A673 (cell line): Measurements from ENCODE around the gene GDPD5. TPM values are rescaled to one million over a fixed set of nuclear protein-coding genes. Genes with fewer than 3 reads are reported as not detected.

Experiments used
- BruUV-seq: library from RNA; stranded (reverse); fragments of 400-500 nt; replicated peaks from 2 replicates; lab custom pipeline; 2021; lab: Mats Ljungman, UMichigan
- CTCF ChIA-PET: fragments of 300-600 bp; sonication (Branson Sonifier 250); formaldehyde crosslinking; loops from one replicate; lab custom pipeline; 2022; ENCODE audit warnings: antibody characterized with exemption; lab: Charles Lee
- POLR2A ChIA-PET: fragments of 300-600 bp; sonication (Branson Sonifier 250); formaldehyde crosslinking; loops from one replicate; lab custom pipeline; 2022; ENCODE audit warnings: antibody characterized with exemption; ENCODE audit not compliant: low non-redundant PET; lab: Charles Lee
- DNase-seq: peaks from one replicate; pipeline ENCODE4 v3.0.0-alpha.2; 2015; ENCODE audit warnings: low spot score
- H3K27ac ChIP-seq: fragments of 200-600 bp; sonication (generic); 2 replicates; pipeline ENCODE4 v1.5.1; 2016; ENCODE audit warnings: mixed run types, low read depth, mild to moderate bottlenecking, mixed read lengths, antibody characterized with exemption, low read length; ENCODE audit not compliant: poor library complexity, severe bottlenecking
- H3K27me3 ChIP-seq: fragments of 200-600 bp; sonication (generic); replicated peaks from 2 replicates; pipeline ENCODE4 v1.6.1; 2017; ENCODE audit warnings: mixed run types, low read depth, mild to moderate bottlenecking, mixed read lengths, antibody characterized with exemption, low read length; ENCODE audit not compliant: insufficient read depth, poor library complexity
- H3K36me3 ChIP-seq: fragments of 200-600 bp; sonication (generic); 2 replicates; pipeline ENCODE4 v1.6.1; 2016; ENCODE audit warnings: mixed run types, mild to moderate bottlenecking, mixed read lengths, antibody characterized with exemption, low read length; ENCODE audit not compliant: insufficient read depth, poor library complexity, severe bottlenecking
- H3K4me1 ChIP-seq: fragments of 200-600 bp; sonication (generic); 2 replicates; pipeline ENCODE4 v1.6.1; 2017; ENCODE audit warnings: mixed run types, mild to moderate bottlenecking, mixed read lengths, antibody characterized with exemption, low read length; ENCODE audit not compliant: insufficient read depth, poor library complexity, severe bottlenecking
- H3K4me3 ChIP-seq: fragments of 200-600 bp; sonication (generic); 2 replicates; pipeline ENCODE4 v1.5.1; 2016; ENCODE audit warnings: low read depth, mixed run types, mild to moderate bottlenecking, mixed read lengths, low read length; ENCODE audit not compliant: poor library complexity, severe bottlenecking
- H3K9me3 ChIP-seq: fragments of 200-600 bp; sonication (generic); 2 replicates; pipeline ENCODE4 v1.6.1; 2016; ENCODE audit warnings: mixed run types, low read depth, mild to moderate bottlenecking, mixed read lengths, antibody characterized with exemption, low read length; ENCODE audit not compliant: poor library complexity, severe bottlenecking
- EZH2 ChIP-seq: fragments of 200-600 bp; sonication (generic); IDR thresholded peaks from 2 replicates; pipeline ENCODE4 v1.6.1; 2017; ENCODE audit warnings: borderline replicate concordance, low read depth, mild to moderate bottlenecking, mixed read lengths, antibody characterized with exemption, low read length; ENCODE audit not compliant: poor library complexity, severe bottlenecking
- intact Hi-C: fragments of 100-400 bp; cut with micrococcal nuclease; formaldehyde crosslinking; loops from one replicate; pipeline ENCODE4 v1.10.0; 2022; ENCODE audit not compliant: unreplicated experiment
- total RNA-seq: library from RNA; stranded (reverse); gene quantifications from 2 replicates; pipeline ENCODE4 v1.2.3, GENCODE V29; 2021
- TF ChIP-seq, protein P1 (sequence below): fragments of 300-800, 200-600 bp; sonication (generic); conservative IDR thresholded peaks from 2 replicates; pipeline ENCODE4 v1.5.1; 2017; ENCODE audit warnings: low read depth, mild to moderate bottlenecking, antibody characterized with exemption, low read length, moderate library complexity, mixed read lengths

The GDPD5 gene
- total RNA-seq, 1 experiment from 2014 or later, result 1.4 TPM

DNA sequence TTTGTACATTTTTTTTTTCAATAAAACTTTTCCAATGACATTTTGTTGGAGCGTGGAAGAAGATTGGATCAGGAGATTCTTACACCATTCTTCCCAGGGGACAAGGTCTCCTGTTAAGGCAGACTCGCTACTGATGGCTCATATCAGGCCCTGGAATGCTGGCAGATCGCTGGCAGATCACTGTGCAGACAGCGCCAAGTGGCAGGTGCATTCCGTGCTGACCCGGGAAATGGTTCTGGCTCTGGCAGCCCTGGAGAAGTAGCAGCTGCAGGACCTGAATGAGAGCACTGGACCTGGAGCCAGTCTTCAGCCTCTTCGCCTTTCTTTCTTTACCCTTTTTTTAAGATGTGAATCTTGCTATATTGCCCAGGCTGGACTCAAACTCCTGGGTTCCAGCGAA, 47.0 kb upstream of the GDPD5 start:
- CTCF ChIA-PET, result no interaction called here
- no peaks in the 10 kb centered on the region for H3K27me3 ChIP-seq
- POLR2A ChIA-PET, result no interaction called here
- H3K36me3 ChIP-seq, result peaks cover 65% of the 10 kb centered on the region
- H3K4me3 ChIP-seq, result no peak overlapping the region
- no peak overlapping the region for H3K27ac ChIP-seq
- no peaks in the 10 kb centered on the region for H3K9me3 ChIP-seq
- H3K4me1 ChIP-seq, result no peaks in the 10 kb centered on the region
- intact Hi-C loops, result no loop called here
- no TSS peak for BruUV-seq
- DNase-seq, result no peak
- TF ChIP-seq, protein P1, sequence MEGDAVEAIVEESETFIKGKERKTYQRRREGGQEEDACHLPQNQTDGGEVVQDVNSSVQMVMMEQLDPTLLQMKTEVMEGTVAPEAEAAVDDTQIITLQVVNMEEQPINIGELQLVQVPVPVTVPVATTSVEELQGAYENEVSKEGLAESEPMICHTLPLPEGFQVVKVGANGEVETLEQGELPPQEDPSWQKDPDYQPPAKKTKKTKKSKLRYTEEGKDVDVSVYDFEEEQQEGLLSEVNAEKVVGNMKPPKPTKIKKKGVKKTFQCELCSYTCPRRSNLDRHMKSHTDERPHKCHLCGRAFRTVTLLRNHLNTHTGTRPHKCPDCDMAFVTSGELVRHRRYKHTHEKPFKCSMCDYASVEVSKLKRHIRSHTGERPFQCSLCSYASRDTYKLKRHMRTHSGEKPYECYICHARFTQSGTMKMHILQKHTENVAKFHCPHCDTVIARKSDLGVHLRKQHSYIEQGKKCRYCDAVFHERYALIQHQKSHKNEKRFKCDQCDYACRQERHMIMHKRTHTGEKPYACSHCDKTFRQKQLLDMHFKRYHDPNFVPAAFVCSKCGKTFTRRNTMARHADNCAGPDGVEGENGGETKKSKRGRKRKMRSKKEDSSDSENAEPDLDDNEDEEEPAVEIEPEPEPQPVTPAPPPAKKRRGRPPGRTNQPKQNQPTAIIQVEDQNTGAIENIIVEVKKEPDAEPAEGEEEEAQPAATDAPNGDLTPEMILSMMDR, result no peak
- TF ChIP-seq EZH2, result no peak

DNA sequence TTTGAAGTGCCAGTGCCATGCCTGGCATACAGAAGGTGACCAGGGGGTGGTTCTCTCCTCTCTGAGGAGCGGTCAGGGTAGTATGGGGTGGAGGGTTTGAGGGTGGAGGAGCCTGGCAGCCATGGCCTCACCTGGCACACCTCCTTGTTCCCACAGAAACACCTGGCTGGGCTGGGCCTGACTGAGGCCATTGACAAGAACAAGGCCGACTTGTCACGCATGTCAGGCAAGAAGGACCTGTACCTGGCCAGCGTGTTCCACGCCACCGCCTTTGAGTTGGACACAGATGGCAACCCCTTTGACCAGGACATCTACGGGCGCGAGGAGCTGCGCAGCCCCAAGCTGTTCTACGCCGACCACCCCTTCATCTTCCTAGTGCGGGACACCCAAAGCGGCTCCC, 45.9 kb upstream of the GDPD5 start:
- H3K36me3 ChIP-seq, result peaks cover 76% of the 10 kb centered on the region
- H3K4me3 ChIP-seq, result no peak overlapping the region
- CTCF ChIA-PET, result interaction anchor here (0.6 kb wide), 1 partner anchor 22 kb away, joined by 4 read pairs; no protein-coding TSS in a partner anchor
- DNase-seq, result no peak
- no peak overlapping the region for H3K27ac ChIP-seq
- H3K4me1 ChIP-seq, result no peaks in the 10 kb centered on the region
- POLR2A ChIA-PET, result no interaction called here
- TF ChIP-seq, protein P1, result no peak
- TF ChIP-seq EZH2, result no peak
- H3K27me3 ChIP-seq, result no peaks in the 10 kb centered on the region
- no TSS peak for BruUV-seq
- no peaks in the 10 kb centered on the region for H3K9me3 ChIP-seq
- intact Hi-C loops, result no loop called here

DNA sequence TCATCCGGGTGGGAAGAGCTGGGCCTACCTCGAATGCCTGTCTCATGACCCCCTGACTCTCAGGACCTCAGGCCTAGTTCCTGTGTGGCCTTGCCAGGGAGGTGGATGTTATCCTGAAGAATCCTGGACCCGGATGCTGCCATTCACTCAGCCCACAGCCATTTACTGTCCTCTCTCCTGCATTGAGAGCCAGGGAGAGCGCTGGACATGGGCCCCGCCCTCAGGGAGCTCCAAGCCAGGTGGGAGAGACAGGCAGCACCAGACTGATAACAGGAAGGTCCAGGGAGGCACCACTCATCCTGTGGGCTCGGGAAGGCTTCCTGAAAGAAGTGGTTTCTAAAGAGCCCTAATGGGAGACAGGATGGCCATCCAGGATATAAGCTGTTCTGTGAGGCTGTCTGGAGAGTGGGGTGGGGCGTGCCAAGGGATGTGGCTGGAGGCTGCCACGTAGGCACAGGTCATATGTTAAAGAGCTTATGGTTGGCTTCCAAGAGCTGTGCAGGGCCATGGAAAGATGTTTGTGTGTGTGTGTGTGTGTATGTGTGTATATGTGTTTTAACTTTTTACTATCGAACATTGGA, 44.9 kb upstream of the GDPD5 start:
- Histone ChIP-seq H3K4me1 (peaks cover 4% of the 10 kb centered on the region), H3K36me3 (peaks cover 86% of the 10 kb centered on the region), H3K4me3 (no peak overlapping the region), H3K27me3 (no peaks in the 10 kb centered on the region), H3K9me3 (no peaks in the 10 kb centered on the region), H3K27ac (no peak overlapping the region)
- CTCF ChIA-PET, result no interaction called here
- intact Hi-C loops, result no loop called here
- DNase-seq, result no peak
- TF ChIP-seq, protein P1, result no peak
- no peak for TF ChIP-seq EZH2
- POLR2A ChIA-PET, result interaction anchor here (0.6 kb wide), 1 partner anchor 10 kb away, joined by 3 read pairs; no protein-coding TSS in a partner anchor
- no TSS peak for BruUV-seq
